A549 (cell line): Measurements from ENCODE around the gene TEX52. TPM values are rescaled to one million over a fixed set of nuclear protein-coding genes. Genes with fewer than 3 reads are reported as not detected.

Experiments
- ATAC-seq, 2 experiments: fragments of 200-7000 bp in 1 of 2; fragments of >200 bp in 1 of 2; cut with Nextera tagmentation in 1 of 2; cut with Tn5 transposase in 1 of 2; 3 replicates each; pipeline versions ENCODE4 v1.8.0 to v1.9.1; 2018 to 2020; ENCODE audit warnings: mild to moderate bottlenecking in 1 of 2, moderate library complexity in 1 of 2
- CTCF ChIA-PET: fragments of 300-600 bp; sonication (Branson Sonifier 250); formaldehyde crosslinking; extraction: SDS; loops from one replicate; lab custom pipeline; 2021; ENCODE audit warnings: antibody characterized with exemption, inconsistent platforms; lab: Yijun Ruan, JAX
- POLR2A ChIA-PET: fragments of 350-600 bp; formaldehyde crosslinking; extraction: SDS; loops from one replicate; lab custom pipeline; 2021; ENCODE audit warnings: antibody characterized with exemption, inconsistent platforms; lab: Yijun Ruan, JAX
- DNase-seq, 2 experiments: peaks; one replicate each; pipeline versions ENCODE4 v3.0.0 to v3.0.0-alpha.2; 2011 to 2016; ENCODE audit warnings: low read depth in 1 of 2, low spot score in 1 of 2
- FAIRE-seq: peaks from 2 replicates; lab custom pipeline; 2011; peaks lifted over from hg19 to GRCh38; lab: Jason Lieb, UNC
- H3K27ac ChIP-seq, 2 experiments: fragments of >200 bp; sonication (Bioruptor Twin); formaldehyde crosslinking; 3 replicates each; pipeline ENCODE4 v1.5.1; 2016 to 2017
- H3K4me1 ChIP-seq: fragments of >200 bp; sonication (Bioruptor Twin); formaldehyde crosslinking; 3 replicates; pipeline ENCODE4 v1.6.1; 2016
- H3K4me2 ChIP-seq: fragments of >200 bp; sonication (Bioruptor Twin); formaldehyde crosslinking; 3 replicates; pipeline ENCODE4 v1.6.1; 2016
- H3K4me3 ChIP-seq: fragments of >200 bp; sonication (Bioruptor Twin); formaldehyde crosslinking; 3 replicates; pipeline ENCODE4 v1.5.1; 2016
- H3K9me3 ChIP-seq: fragments of >200 bp; sonication (Bioruptor Twin); formaldehyde crosslinking; 3 replicates; pipeline ENCODE4 v1.6.1; 2016
- ATOH8 ChIP-seq: fragments of 250-450 bp; sonication (Bioruptor Pico); IDR thresholded peaks from 2 replicates; pipeline ENCODE4 v1.5.0; 2020; ENCODE audit warnings: low read depth, mild to moderate bottlenecking, moderate library complexity
- BCL3 ChIP-seq: fragments of >200 bp; sonication (Bioruptor Twin); formaldehyde crosslinking; IDR thresholded peaks from 3 replicates; pipeline ENCODE4 v1.6.1; 2016
- CEBPB ChIP-seq, 2 experiments: fragments of >200 bp in 1 of 2; sonication (Bioruptor Twin) in 1 of 2; formaldehyde crosslinking in 1 of 2; IDR thresholded peaks; 2 replicates each; pipeline ENCODE4 v1.6.1; 2012 to 2016
- CHD4 ChIP-seq: fragments of 200-600 bp; sonication (generic); IDR thresholded peaks from 2 replicates; pipeline ENCODE4 v1.6.1; 2016; ENCODE audit warnings: antibody characterized with exemption, mild to moderate bottlenecking, borderline replicate concordance
- EHF ChIP-seq: fragments of 250-450 bp; sonication (Bioruptor Pico); IDR thresholded peaks from 2 replicates; pipeline ENCODE4 v1.5.0; 2020; ENCODE audit warnings: mild to moderate bottlenecking
- FOSL2 ChIP-seq, 2 experiments: fragments of 450-650 bp in 1 of 2; fragments of >200 bp in 1 of 2; sonication (Bioruptor Twin) in 1 of 2; formaldehyde crosslinking; IDR thresholded peaks; 2 replicates each; pipeline versions ENCODE4 v1.5.0 to v1.6.1; 2016 to 2020; ENCODE audit warnings: mild to moderate bottlenecking in 1 of 2, moderate library complexity in 1 of 2
- FOXS1 ChIP-seq: fragments of 250-450 bp; sonication (Bioruptor Pico); IDR thresholded peaks from 2 replicates; pipeline ENCODE4 v1.5.0; 2020; ENCODE audit warnings: mild to moderate bottlenecking, moderate library complexity
- HMGXB4 ChIP-seq: fragments of 250-450 bp; sonication (Bioruptor Pico); IDR thresholded peaks from 2 replicates; pipeline ENCODE4 v1.5.0; 2021; ENCODE audit warnings: mild to moderate bottlenecking, moderate library complexity, borderline replicate concordance
- HOXA7 ChIP-seq: fragments of 250-450 bp; sonication (Bioruptor Pico); IDR thresholded peaks from 2 replicates; pipeline ENCODE4 v1.5.0; 2020; ENCODE audit warnings: mild to moderate bottlenecking, moderate library complexity
- HOXB13 ChIP-seq: fragments of 250-450 bp; sonication (Bioruptor Pico); IDR thresholded peaks from 2 replicates; pipeline ENCODE4 v1.5.0; 2020; ENCODE audit warnings: low read depth, mild to moderate bottlenecking, moderate library complexity
- JUNB ChIP-seq: fragments of >200 bp; sonication (Bioruptor Twin); formaldehyde crosslinking; IDR thresholded peaks from 2 replicates; pipeline ENCODE4 v1.6.1; 2016
- KDM5A ChIP-seq: fragments of 200-600 bp; sonication (generic); IDR thresholded peaks from 2 replicates; pipeline ENCODE4 v1.6.1; 2016; ENCODE audit warnings: antibody characterized with exemption, mild to moderate bottlenecking
- MAFK ChIP-seq: fragments of 450-650 bp; IDR thresholded peaks from 2 replicates; pipeline ENCODE4 v1.6.1; 2014; ENCODE audit not compliant: partially characterized antibody
- MAX ChIP-seq: IDR thresholded peaks from 2 replicates; pipeline ENCODE4 v1.6.1; 2012
- NPAS2 ChIP-seq: fragments of 250-450 bp; sonication (Bioruptor Pico); IDR thresholded peaks from 2 replicates; pipeline ENCODE4 v1.8.0; 2022; ENCODE audit warnings: mild to moderate bottlenecking, moderate library complexity, borderline replicate concordance
- NR3C1 ChIP-seq: fragments of >200 bp; sonication (Bioruptor Twin); formaldehyde crosslinking; IDR thresholded peaks from 3 replicates; pipeline ENCODE4 v1.6.1; 2017
- PHF8 ChIP-seq: fragments of 200-600 bp; sonication (generic); IDR thresholded peaks from 2 replicates; pipeline ENCODE4 v1.6.1; 2016; ENCODE audit warnings: low read depth, mild to moderate bottlenecking, antibody characterized with exemption, moderate library complexity, borderline replicate concordance
- POLR2A ChIP-seq: IDR thresholded peaks from 2 replicates; pipeline ENCODE4 v1.6.1; 2012; ENCODE audit warnings: mild to moderate bottlenecking, low read length
- POLR2AphosphoS2 ChIP-seq: conservative IDR thresholded peaks from 2 replicates; pipeline ENCODE4 v1.6.1; 2012; ENCODE audit warnings: low read length, improper control_type of control experiment, inconsistent platforms
- RFX5 ChIP-seq: fragments of 450-650 bp; IDR thresholded peaks from 2 replicates; pipeline ENCODE4 v1.7.1; 2014; ENCODE audit warnings: antibody characterized with exemption, mild to moderate bottlenecking, moderate library complexity
- RNF2 ChIP-seq: fragments of 200-600 bp; sonication (generic); IDR thresholded peaks from 2 replicates; pipeline ENCODE4 v1.6.1; 2016; ENCODE audit warnings: low read depth, mild to moderate bottlenecking, antibody characterized with exemption, moderate library complexity, borderline replicate concordance
- SMC3 ChIP-seq: fragments of >200 bp; sonication (Bioruptor Twin); formaldehyde crosslinking; IDR thresholded peaks from 3 replicates; pipeline ENCODE4 v1.6.1; 2018; ENCODE audit warnings: inconsistent platforms
- TFCP2L1 ChIP-seq: fragments of 250-450 bp; sonication (Bioruptor Pico); IDR thresholded peaks from 2 replicates; pipeline ENCODE4 v1.5.0; 2021; ENCODE audit warnings: mild to moderate bottlenecking
- TP53 ChIP-seq: fragments of 250-450 bp; sonication (Bioruptor Pico); IDR thresholded peaks from 2 replicates; pipeline ENCODE4 v1.5.0; 2021; ENCODE audit warnings: mild to moderate bottlenecking, moderate library complexity
- USF2 ChIP-seq: fragments of 450-650 bp; IDR thresholded peaks from 2 replicates; pipeline ENCODE4 v1.6.1; 2014; ENCODE audit warnings: antibody characterized with exemption
- ZSCAN20 ChIP-seq: fragments of 250-450 bp; sonication (Bioruptor Pico); IDR thresholded peaks from 2 replicates; pipeline ENCODE4 v1.8.0; 2022; ENCODE audit warnings: mild to moderate bottlenecking, moderate library complexity
- WGBS: methylation state at CpG from one replicate; pipeline ENCODE4 v1.1.6; 2017; ENCODE audit errors: missing lambda C conversion rate; 5-methylcytosine and 5-hydroxymethylcytosine counted together
- polyA plus RNA-seq, 4 experiments: library from polyadenylated mRNA; depleted of rRNA in 3 of 4; stranded (reverse); fragments of >200 nt; fragmentation: RNase III in 1 of 4; extraction: RNeasy Plus Mini Kit Qiagen cat#74134 plus additional on column Dnase treatment in 1 of 4; gene quantifications; 2 replicates in 3 of 4; 3 replicates in 1 of 4; pipeline ENCODE4 v1.2.3, GENCODE V29; 2011 to 2017

The TEX52 gene
- polyA plus RNA-seq, 2 of the 4 experiments (the other 2 are of a cell fraction) = not detected

GRCh38 chr12:2877047-2877952 lies 20.5 kb upstream of the TEX52 start, which contains the start of the genes FOXM1 and RHNO1 (continued):
- TF ChIP-seq USF2 (peak; percentile 93), CEBPB (IDR thresholded peaks at IDR 0.05) (peak; percentile 66 to 87), CHD4 (0 out of 2 replicates have a peak, but pooled peaks have one; percentile 88), POLR2A (peak; percentile 70), TFCP2L1 (CRISPR knock-in tag) (peak; percentile 84; the same call in 1 of the 2 replicates), ZSCAN20 (CRISPR knock-in tag) (no peak)

GRCh38 chr12:2876431-2877046 lies 19.7 kb upstream of the TEX52 start:
- peak overlapping the region; percentile 95 to 96 for H3K27ac ChIP-seq
- TF ChIP-seq RNF2 (no peak), BCL3 (no peak), KDM5A (peak; percentile 64; the same call in 1 of the 2 replicates), EHF (CRISPR knock-in tag) (peak; percentile 68; the same call in 1 of the 2 replicates), NR3C1 (no peak), NPAS2 (peak; percentile 48; the same call in 1 of the 2 replicates), RFX5 (no peak), HMGXB4 (CRISPR knock-in tag) (0 out of 2 replicates have a peak, but pooled peaks have one; percentile 19), ATOH8 (peak; percentile 85; the same call in 1 of the 2 replicates), POLR2AphosphoS2 (no peak), JUNB (no peak), MAX (0 out of 2 replicates have a peak, but pooled peaks have one; percentile 20), TP53 (no peak), HOXA7 (CRISPR knock-in tag) (no peak), MAFK (no peak), POLR2A (no peak), HOXB13 (CRISPR knock-in tag) (peak; percentile 87; the same call in 1 of the 2 replicates), FOSL2 (IDR thresholded peaks at IDR 0.05) (no peak), FOSL2 (CRISPR knock-in tag; IDR thresholded peaks at IDR 0.05) (no peak), PHF8 (no peak), FOXS1 (0 out of 2 replicates have a peak, but pooled peaks have one; percentile 38), SMC3 (no peak)
- TF ChIP-seq, all 56 proteins: peak for 8
- ATAC-seq (peak; percentile 83 to 84), DNase-seq (peak; percentile 65 to 71), FAIRE-seq (no peak)
- peak overlapping the region; percentile 85 for H3K4me2 ChIP-seq
- H3K9me3 ChIP-seq = no peaks in the 10 kb centered on the region
- WGBS = 2% methylated on average over 23 of the region's 38 CpGs
- ChIA-PET CTCF (interaction anchor here (0.6 to 1.3 kb wide), 5 partner anchors 9 to 68 kb away, joined by 3 to 5 read pairs (median 3); no protein-coding TSS in a partner anchor), POLR2A (interaction anchor here (0.6 to 2.1 kb wide), 7 partner anchors 9 to 83 kb away, joined by 3 to 14 read pairs (median 3); partner anchors contain the start of genes ITFG2 and TULP3)
- peaks cover 12% of the 10 kb centered on the region for H3K4me1 ChIP-seq
- peak overlapping the region; percentile 89 for H3K4me3 ChIP-seq
